T-helper 9 cell (primary cell): Measurements from ENCODE around the gene ACTRT3.
"Not testable (repeated sequence)": the region's sequence is repeated elsewhere in the genome, so short reads cannot be mapped to it uniquely, and the experiment has no call there.

Experiments used
- DNase-seq: peaks from one replicate; pipeline ENCODE4 v3.0.0-alpha.2; 2020

The ACTRT3 gene

DNA sequence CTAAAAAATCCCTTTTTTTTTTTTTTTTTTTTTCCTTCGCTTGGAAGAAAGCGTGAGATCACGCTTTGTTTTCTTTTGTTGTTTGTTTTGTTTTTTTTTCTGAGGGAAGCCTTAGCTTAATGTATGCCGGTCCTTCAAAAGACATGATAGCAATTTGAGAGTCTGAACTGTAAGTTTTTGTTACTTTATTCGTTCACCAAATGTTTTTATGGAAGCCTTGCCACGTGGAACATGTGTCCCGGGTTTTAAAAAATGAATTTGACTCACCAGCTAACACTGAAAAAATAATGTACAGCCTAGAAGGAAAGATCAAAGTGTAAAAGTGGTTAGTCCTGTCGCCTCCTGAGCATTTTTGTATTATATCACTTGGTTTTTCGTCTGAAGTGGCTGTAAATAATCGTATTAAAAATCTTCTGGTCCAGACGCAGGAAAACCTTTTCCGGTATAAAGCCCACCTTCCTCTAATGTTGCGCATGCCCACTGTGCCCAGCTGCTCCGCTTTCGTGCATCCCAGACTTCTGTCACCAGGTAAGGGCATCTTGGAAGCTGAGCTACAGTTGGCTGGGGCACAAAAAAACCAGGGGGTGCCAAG is 3.0 kb upstream of the ACTRT3 start:
- no peak for DNase-seq

DNA sequence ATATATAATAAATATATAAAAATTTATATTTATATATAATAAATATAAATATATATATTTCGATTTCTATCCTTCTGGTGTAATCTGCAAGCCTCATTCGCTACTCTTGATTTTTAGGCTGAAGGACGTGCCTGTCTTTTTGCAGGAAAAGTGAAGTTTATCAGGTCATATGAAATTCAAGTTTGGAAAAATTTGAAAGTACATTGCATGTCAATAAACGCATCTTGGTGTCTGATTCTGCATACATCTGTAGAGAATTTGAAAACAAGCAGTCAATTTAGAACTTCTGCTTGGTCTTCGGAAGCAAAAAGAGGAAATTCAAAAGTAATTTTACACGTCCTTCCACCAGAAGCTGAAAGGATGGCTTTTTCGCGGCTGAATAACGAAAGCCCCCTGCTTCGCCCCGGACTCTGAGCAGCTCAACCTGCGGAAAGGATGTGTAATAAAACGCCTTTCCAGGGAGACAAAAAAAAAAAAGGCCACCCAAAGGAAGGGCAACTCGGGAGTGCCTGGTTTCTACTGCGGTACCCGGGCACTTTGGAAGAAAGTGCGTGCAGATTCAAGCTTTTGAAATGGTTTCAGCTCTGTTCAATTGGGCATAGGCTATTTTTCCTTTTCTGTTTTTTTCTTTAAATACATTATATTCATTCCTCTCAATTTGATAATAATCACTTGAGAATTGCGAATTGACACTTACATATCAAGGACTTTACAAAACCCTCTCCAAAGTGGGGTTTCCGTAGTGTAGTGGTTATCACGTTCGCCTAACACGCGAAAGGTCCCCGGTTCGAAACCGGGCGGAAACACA is 2.3 kb upstream of the ACTRT3 start:
- peak; percentile 52 for DNase-seq

DNA sequence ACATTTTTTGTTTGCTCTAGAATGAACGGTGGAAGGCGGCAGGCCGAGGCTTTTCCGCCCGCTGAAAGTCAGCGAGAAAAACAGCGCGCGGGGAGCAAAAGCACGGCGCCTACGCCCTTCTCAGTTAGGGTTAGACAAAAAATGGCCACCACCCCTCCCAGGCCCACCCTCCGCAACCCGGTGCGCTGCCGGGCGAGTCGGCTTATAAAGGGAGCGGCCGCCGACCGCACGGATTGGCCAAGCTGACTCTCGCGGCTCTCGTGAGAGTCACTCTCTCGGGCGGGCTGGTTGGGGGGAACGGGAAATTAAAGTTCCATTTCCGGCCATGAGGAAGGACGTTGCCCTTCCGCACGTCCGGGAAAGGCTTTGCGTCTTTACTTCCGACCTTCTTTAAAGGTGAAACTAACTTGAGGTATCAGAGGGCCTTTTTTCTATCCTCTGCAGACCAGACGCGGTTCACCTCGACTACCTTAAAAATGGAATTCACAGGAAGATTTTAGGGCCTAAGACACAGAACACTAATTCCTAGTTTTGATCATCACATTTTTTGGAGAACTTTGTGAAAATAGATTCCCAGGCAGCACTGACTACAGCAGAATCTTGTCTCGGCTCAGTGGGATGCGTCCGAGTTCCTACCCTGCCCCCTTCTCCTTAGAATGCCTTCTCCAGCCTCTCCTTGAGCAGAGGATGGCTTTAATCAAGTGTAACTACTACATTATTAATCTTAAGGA is 4.3 kb downstream of the ACTRT3 start, which contains the start of gene TERC:
Gene TERC, minus strand, starts transcription at position 179 of the 731 bp plus-strand sequence.
- peak; percentile 85 for DNase-seq

DNA sequence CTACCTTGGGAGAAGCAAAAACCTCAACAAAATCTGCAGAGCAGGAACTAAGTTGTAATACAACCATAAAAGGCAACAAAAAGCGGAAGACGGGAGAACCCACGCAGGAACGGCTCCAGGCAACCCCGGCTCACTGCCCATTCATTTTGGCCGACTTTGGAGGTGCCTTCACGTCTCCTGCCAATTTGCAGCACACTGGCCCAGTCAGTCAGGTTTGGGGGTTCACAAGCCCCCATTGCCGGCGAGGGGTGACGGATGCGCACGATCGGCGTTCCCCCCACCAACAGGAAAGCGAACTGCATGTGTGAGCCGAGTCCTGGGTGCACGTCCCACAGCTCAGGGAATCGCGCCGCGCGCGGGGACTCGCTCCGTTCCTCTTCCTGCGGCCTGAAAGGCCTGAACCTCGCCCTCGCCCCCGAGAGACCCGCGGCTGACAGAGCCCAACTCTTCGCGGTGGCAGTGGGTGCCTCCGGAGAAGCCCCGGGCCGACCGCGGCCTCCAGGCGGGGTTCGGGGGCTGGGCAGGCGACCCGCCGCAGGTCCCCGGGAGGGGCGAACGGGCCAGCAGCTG is 5.0 kb downstream of the ACTRT3 start:
- DNase-seq, result peak; percentile 42

DNA sequence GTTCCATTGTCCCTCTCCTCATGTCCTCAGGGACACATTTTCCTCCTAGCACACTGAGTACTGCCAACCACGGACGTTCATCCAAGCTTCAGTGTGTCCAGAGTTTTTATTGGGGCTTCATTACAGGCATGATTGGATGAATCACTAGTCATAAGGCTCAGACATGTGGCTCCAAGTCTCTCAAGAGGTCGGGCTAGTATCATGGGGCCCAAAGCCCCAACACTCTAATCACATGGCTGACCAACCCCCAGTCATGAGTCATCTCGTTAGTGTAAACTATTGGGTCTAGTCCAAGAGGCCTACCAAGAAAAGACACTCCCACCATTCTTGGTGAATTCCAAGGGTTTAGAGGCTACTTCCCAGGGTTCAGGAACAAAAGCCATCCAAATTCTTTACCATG is 8.9 kb downstream of the ACTRT3 start:
- no peak for DNase-seq

DNA sequence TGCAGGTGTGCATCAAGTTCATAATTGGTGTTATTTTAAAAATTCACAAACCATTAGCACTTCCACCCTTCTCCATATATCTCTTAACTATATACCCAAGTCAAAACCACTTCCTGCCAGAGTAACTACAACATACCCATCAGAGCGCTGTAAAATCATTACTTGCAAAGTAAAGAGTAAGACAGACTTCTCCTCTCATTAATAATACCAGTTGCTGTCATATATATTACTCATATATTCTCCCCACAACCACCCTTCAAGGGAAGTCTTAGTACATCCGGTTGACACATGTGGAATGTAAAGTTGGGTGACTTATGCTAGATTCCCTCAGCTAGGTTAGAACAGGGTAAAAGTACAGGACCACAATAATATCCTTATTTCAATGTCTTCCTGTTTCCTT is 10.1 kb downstream of the ACTRT3 start:
- DNase-seq, result no peak

DNA sequence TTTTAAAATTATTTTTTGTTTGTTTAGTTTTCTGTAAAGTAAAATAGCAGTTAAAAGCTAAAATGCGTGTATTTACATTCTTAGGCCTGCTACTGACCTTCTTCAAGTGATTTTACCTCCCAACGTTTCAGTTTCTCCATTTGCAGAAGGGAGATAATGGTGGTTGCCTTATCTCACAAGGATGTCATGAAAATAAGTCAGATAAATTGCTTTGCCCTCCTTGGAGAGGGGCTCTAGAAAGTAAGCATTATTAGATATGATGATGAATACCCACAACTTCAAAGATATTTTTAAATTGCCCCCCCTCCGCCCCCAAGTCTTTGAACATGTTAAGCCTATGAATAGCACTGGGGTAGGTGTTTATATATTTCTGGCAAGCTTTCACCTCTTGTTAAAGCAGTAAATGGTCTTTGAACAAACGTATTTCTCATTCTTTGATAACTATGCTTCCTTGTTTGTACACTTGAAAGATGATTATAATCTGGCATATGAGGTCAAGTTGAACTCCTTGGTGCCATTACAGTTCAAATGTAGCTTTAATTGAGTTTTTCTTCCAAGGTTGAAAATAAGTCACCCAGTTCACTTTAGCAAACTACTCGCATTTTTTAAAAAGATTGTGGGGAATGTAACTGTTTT is 10.9 kb downstream of the ACTRT3 start:
- DNase-seq, result no peak

DNA sequence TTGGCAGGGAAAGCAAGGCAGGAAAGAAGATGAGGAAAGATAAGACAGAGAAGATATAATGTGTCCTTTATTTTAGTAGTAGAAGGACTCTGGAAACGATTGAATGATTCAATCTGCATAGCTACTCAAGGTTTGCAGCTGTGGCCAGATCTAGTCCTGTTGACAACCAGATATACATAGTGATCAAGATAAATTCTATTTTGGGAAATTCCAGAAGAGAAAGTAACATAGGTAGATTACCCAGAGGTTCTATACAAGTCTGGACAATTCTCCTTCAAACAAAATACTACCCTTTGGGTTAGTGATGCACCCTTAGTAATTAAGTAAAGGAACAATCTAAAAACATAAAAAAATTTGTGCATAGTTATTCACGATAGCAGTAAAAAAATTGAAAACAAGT is 13.9 kb downstream of the ACTRT3 start:
- no peak for DNase-seq

DNA sequence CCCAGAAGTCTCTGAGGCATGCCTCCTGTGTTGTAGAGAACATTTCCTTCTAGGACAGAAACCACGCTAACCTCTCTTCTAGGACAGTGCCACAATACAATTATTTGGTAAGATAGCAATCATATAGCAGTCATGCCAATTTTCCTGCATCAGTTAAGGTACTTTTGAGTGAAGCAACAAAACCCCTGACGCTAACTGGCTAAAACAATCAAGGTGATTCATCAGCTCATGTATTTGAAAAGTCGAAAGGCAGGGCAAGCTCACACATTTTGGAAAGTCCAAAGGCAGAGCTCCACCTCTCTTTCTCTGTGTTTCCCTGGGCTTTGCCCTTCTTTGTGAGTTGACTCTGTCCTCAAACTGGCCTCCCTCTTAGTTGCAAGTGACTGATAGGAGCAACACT is 14.7 kb downstream of the ACTRT3 start:
- DNase-seq, result no peak

DNA sequence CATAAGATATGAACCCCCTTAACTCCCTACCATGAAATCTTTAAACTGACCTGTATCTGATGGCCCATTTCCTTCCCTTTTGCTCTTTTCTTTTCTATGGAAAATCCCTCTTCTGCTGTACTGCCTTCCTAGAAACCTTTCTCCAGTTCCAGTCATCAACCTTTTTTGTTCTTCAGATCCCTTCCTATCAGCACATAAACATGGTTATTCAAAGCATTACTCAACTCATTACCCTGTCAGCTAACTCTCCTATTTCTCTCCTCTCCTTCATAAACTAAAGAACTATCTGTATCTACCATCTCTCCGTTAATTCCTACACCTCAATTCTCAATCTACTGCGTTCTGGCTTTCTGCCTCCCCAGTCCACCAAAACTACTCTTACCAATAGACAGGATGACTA is 17.5 kb downstream of the ACTRT3 start:
- DNase-seq, result no peak

DNA sequence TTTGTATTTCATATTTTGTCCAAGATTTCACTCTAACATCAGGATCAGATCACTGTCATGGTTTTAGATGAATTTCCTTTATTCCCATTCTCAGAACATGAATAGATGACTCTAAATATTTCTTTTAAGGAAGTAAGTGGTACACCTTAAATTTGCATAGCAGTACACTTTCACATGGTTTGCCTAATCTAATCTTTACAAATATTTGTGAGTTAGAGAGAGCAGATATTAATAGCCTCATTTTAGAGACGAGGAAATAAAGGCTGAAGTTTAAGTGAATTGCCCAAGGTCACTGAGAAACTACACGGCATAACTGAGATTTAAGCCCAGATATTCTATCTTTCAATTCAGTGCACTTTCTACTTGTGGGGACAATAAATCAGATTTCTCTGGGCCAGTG is 18.7 kb downstream of the ACTRT3 start:
- no peak for DNase-seq

DNA sequence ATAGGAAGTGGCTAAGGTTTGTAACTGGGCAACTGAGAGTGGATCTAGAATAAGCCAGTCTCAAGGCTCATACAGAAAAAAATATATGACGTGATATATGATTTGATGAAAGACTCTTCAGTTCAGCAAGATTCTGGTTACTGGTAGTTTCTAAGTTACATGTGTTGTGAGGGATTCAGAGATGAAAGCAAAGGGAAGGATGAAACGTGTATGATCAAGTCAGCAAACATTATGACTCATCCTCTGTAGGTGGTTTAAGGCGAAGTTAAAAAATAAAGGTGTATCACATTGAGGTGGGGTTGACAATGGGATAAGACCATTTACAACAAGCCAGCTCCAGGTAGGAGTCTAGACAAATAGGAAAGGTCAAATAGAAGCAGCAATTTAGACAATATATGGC is 20.7 kb downstream of the ACTRT3 start:
- no peak for DNase-seq

DNA sequence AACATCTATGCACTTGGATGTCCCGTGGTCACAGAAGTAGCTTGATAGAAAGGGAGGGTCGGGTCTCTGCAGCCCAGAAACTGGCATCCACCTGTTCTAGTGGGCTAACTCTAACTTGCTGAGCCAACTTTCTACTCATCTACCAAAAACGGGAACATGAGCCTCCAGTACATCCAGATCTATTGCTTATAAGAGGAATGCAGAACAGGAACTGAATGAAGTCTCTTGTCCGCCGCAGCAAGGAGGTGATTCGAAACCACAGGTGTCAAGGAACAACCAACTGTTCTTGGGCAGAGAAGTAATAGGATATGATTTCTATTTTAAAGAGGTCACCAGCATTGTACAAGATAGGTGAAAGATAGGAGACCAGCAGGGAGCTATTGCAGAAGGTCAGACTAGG is 22.4 kb downstream of the ACTRT3 start:
- no peak for DNase-seq

DNA sequence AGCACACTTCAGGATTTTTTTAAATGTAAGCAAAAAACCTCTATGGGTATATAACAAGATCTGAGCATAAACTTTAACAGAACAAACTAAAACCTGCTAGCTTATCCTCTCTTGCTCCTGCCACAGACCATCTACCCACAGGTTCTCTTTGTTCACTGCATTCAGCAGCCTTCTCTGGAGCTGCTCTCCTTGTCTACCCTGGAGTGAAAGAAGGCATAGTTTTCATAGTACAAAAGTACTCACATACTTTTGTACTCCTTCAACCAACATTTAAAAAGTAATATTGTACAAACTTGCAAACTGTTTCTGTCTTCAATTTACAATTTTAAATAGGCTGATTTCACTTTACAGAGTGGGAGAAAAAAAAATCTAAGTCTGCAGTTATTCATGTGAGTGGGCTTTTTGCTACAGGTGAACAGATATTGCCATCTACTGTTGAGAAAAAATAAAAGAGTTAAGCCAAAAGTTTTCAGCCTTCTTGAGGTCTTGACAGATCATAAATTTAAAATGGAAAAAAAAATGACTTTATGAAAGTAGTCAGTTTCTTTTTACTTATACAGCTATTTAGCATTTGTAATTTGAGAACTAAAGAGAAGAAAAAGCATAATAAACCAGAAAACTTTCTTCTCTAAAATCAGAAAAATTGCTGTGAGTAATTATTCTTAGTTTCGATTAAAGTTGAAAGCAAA is 24.9 kb downstream of the ACTRT3 start:
- DNase-seq, result no peak

DNA sequence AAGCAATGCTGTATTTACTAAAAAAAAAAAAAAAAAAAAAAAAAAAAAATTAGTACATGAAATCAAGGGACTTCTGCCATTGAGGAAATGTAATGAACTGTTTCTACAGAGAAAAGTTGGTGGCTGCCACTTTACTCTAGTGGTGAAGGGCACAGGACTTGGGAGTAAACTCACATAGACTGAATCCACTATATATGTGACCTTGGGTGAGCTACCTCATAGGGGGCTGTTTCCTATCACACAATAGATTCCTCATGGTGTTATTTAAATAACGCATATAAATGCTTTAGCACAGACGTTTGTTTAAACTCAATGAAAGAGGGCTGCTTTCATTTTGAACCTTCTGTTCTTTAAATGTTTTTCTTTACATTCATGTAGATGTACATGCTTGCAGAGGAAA is 30.3 kb downstream of the ACTRT3 start:
- DNase-seq, result no peak

DNA sequence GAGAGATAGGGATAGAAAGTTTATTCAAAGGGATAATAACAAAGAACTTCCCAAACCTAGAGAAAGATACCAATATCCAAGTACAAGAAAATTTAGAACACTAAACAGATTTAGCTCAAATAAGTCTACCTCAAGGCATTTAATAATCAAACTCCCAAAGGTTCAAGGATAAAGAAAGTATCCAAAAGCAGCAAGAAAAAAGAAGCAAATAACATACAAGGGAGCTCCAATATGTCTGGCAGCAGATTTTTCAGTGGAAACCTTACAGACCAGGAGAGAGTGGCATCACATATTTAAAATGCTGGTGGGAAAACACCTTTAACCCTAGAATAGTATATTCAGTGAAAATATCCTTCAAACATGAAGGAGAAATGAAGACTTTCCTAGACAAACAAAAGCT is 37.5 kb downstream of the ACTRT3 start:
- not testable (repeated sequence) for DNase-seq

DNA sequence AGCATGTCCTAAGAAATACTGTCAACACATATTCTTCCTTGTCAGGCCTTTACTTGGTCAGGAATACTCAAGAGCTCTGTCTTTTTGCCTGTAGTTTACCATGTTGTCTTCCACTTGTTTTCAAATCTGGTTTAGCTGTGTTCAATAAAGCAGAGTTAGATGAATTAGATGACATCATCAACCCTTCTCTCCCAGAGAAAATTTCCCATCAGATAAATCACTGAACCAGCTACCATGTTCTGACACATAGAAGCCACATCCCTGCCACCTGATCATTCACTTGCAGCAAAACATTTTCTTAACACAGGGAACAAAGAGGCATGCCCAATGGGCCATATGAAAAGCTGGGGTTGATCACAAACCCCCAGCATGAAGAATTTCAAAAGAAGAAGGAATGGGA is 46.6 kb downstream of the ACTRT3 start:
- DNase-seq, result no peak

DNA sequence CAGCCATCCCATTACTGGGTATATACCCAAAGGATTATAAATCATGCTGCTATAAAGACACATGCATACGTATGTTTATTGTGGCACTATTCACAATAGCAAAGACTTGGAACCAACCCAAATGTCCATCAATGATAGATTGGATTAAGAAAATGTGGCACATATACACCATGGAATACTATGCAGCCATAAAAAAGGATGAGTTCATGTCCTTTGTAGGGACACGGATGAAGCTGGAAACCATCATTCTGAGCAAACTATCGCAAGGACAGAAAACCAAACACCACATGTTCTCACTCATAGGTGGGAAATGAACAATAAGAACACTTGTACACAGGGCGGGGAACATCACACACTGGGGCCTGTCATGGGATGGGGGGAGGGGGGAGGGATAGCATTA is 50.9 kb downstream of the ACTRT3 start:
- not testable (repeated sequence) for DNase-seq
